GM12878 (cell line): ENCODE measurements around the gene ZMIZ1. TPM values are rescaled to one million over a fixed set of nuclear protein-coding genes. Genes with fewer than 3 reads are reported as not detected.

Source experiments
- ATAC-seq: fragments of 200-7000 bp; cut with Tn5 transposase; 3 replicates; pipeline ENCODE4 v1.9.1; 2020; ENCODE audit warnings: mild to moderate bottlenecking, moderate library complexity
- BruUV-seq: library from RNA; stranded (reverse); fragments of 400-500 nt; replicated peaks from 2 replicates; lab custom pipeline; 2021; lab: Mats Ljungman, UMichigan
- CTCF ChIA-PET: fragments of 300-600 bp; sonication (Branson Sonifier 250); formaldehyde crosslinking; extraction: SDS; loops from one replicate; lab custom pipeline; 2021; ENCODE audit warnings: inconsistent platforms; lab: Yijun Ruan, JAX
- POLR2A ChIA-PET: fragments of 350-600 bp; formaldehyde crosslinking; extraction: SDS; loops from one replicate; lab custom pipeline; 2021; ENCODE audit warnings: inconsistent platforms; lab: Charles Lee
- RAD21 ChIA-PET: fragments of 300-600 bp; sonication (Branson Sonifier 250); formaldehyde crosslinking; loops from one replicate; lab custom pipeline; 2023; ENCODE audit warnings: antibody characterized with exemption; ENCODE audit not compliant: unreplicated experiment; lab: Charles Lee
- SMC1A ChIA-PET: fragments of 300-600 bp; sonication (Branson Sonifier 250); formaldehyde crosslinking; loops from one replicate; lab custom pipeline; 2023; ENCODE audit not compliant: unreplicated experiment, uncharacterized antibody; lab: Charles Lee
- DNase-seq: peaks from one replicate; pipeline ENCODE4 v3.0.0-alpha.2; 2011; ENCODE audit warnings: low read depth, low spot score
- FAIRE-seq: peaks from 3 replicates; lab custom pipeline; 2011; peaks lifted over from hg19 to GRCh38; lab: Jason Lieb, UNC
- H2AFZ ChIP-seq: 2 replicates; pipeline ENCODE4 v1.6.0; 2011; ENCODE audit warnings: low read depth, low read length, control low read depth; ENCODE audit not compliant: control insufficient read depth
- H3K27ac ChIP-seq: 2 replicates; pipeline ENCODE4 v1.5.1; 2011; ENCODE audit warnings: control low read depth; ENCODE audit not compliant: control insufficient read depth, insufficient read depth
- H3K27me3 ChIP-seq, 2 experiments: replicated peaks in 1 of 2; 2 replicates each; pipeline versions ENCODE4 v1.6.0 to v1.6.1; 2011; ENCODE audit warnings: low read length in 1 of 2; ENCODE audit not compliant: control insufficient read depth in 2 of 2, insufficient read depth in 2 of 2
- H3K36me3 ChIP-seq, 2 experiments: 2 replicates each; pipeline ENCODE4 v1.5.1; 2011; ENCODE audit warnings: low read length in 1 of 2; ENCODE audit not compliant: control insufficient read depth in 2 of 2, insufficient read depth in 2 of 2
- H3K4me1 ChIP-seq: 2 replicates; pipeline ENCODE4 v1.6.1; 2011; ENCODE audit warnings: mild to moderate bottlenecking, low read length, moderate library complexity, mixed read lengths; ENCODE audit not compliant: control insufficient read depth, insufficient read depth
- H3K4me2 ChIP-seq: 2 replicates; pipeline ENCODE4 v1.6.0; 2011; ENCODE audit warnings: control low read depth; ENCODE audit not compliant: control insufficient read depth, insufficient read depth
- H3K4me3 ChIP-seq: fragments of 200-600 bp; sonication (generic); 2 replicates; pipeline ENCODE4 v1.5.1; 2016
- H3K79me2 ChIP-seq: 2 replicates; pipeline ENCODE4 v1.6.0; 2011; ENCODE audit warnings: low read length; ENCODE audit not compliant: control insufficient read depth, insufficient read depth
- H3K9ac ChIP-seq: 2 replicates; pipeline ENCODE4 v1.8.0; 2011; ENCODE audit warnings: low read length, control low read depth, mixed read lengths; ENCODE audit not compliant: control insufficient read depth, insufficient read depth
- H3K9me3 ChIP-seq: replicated peaks from 3 replicates; pipeline ENCODE4 v1.5.1; 2011; ENCODE audit warnings: mild to moderate bottlenecking, low read length; ENCODE audit not compliant: control insufficient read depth, insufficient read depth
- H4K20me1 ChIP-seq: 2 replicates; pipeline ENCODE4 v1.6.0; 2011; ENCODE audit not compliant: control insufficient read depth, insufficient read depth
- NR2C2 ChIP-seq: IDR thresholded peaks from 2 replicates; pipeline ENCODE4 v1.6.1; 2011; ENCODE audit warnings: borderline replicate concordance, low read depth; ENCODE audit not compliant: control insufficient read depth, insufficient read length
- POLR2A ChIP-seq: IDR thresholded peaks from 2 replicates; pipeline ENCODE4 v1.6.1; 2011; ENCODE audit warnings: low read depth, mild to moderate bottlenecking, low read length
- POLR2AphosphoS5 ChIP-seq: IDR thresholded peaks from 2 replicates; pipeline ENCODE4 v1.6.1; 2011; ENCODE audit warnings: mild to moderate bottlenecking, low read length, inconsistent platforms
- SMC3 ChIP-seq: IDR thresholded peaks from 2 replicates; pipeline ENCODE4 v1.6.1; 2011; ENCODE audit warnings: low read length, improper control_type of control experiment, borderline replicate concordance
- ZSCAN29 ChIP-seq: fragments of 450-650 bp; IDR thresholded peaks from 2 replicates; pipeline ENCODE4 v1.6.1; 2017; ENCODE audit warnings: mild to moderate bottlenecking, moderate library complexity
- WGBS: methylation state at CpG from one replicate; pipeline ENCODE4 v1.1.6; 2016; ENCODE audit warnings: low lambda C conversion rate; ENCODE audit not compliant: insufficient replicate concordance, insufficient coverage; ENCODE audit errors: missing lambda C conversion rate; 5-methylcytosine and 5-hydroxymethylcytosine counted together
- in situ Hi-C: fragments of 300-500 bp; cut with MboI; formaldehyde crosslinking; loops from 9 replicates; pipeline ENCODE4 v1.14.3; 2018; ENCODE audit warnings: mixed read lengths
- intact Hi-C: fragments of 100-400 bp; cut with micrococcal nuclease; formaldehyde crosslinking; loops from one replicate; pipeline ENCODE4 v1.14.2; 2022; ENCODE audit not compliant: unreplicated experiment
- polyA plus RNA-seq, 11 experiments: library from polyadenylated mRNA; depleted of rRNA in 4 of 11; unstranded in 6 of 11; stranded (reverse) in 5 of 11; fragments of >200 nt; fragmentation: Nextera tagmentation in 4 of 11; fragmentation: Illumina TruSeq in 1 of 11; extraction: Ambion mirVana in 4 of 11; extraction: Trizol in 1 of 11; gene quantifications; 1 replicate in 1 of 11; 2 replicates in 10 of 11; pipeline versions ENCODE4 v1.2.1 to v1.2.3, GENCODE V29; 2011 to 2016; ENCODE audit warnings: inconsistent platforms in 2 of 11, missing spikeins in 2 of 11, low read depth in 1 of 11
- total RNA-seq, 4 experiments: library from RNA; depleted of rRNA in 3 of 4; stranded (reverse); fragments of >200 nt in 3 of 4; fragmentation: Illumina TruSeq in 1 of 4; extraction: Trizol in 1 of 4; gene quantifications; 2 replicates each; pipeline versions ENCODE4 v1.2.1 to v1.2.3, GENCODE V29; 2013 to 2021
- TF ChIP-seq, protein P1 (sequence below): fragments of 450-650 bp; IDR thresholded peaks from 2 replicates; pipeline ENCODE4 v1.6.1; 2016; ENCODE audit warnings: mild to moderate bottlenecking

ZMIZ1 gene
- total and polyA plus RNA-seq, 10 of the 15 experiments (the other 5 are each of a cell fraction or from before 2014, with no cell fraction given) = 3.1 to 82.3 (median 14.9) TPM

DNA sequence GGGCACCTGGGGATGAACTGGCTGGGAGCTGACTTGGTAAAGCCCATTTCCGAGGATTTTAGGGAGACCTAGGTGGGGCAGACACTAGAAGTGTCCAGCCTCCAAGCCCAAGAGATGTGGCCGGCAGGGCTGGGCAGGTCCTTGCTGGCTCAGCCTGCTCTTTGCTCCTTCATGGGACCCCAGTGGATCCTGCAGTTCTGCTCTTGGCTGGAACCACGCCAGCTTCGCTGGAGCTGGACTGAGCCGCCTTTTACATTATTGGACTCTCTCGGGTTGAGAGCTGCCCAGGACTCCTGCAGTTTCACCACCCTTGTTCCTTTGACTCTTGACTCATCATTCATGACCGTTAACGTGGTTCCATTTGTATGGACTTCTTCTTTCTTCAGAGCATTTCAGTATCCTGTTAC, 284.2 kb downstream of the ZMIZ1 start:
- SMC1A ChIA-PET = no interaction called here
- no peaks in the 10 kb centered on the region; the same call in 1 of the 2 replicates for H4K20me1 ChIP-seq
- no peak overlapping the region for H3K27ac ChIP-seq
- FAIRE-seq (no peak), DNase-seq (no peak), ATAC-seq (no peak)
- no peak overlapping the region for H2AFZ ChIP-seq
- H3K36me3 ChIP-seq = peaks cover 42 to 46% of the 10 kb centered on the region in 2 experiments
- BruUV-seq = no TSS peak
- H3K4me1 ChIP-seq = peaks cover 19% of the 10 kb centered on the region
- H3K9me3 ChIP-seq = no peaks in the 10 kb centered on the region; the same call in 2 of the 3 replicates
- no peaks in the 10 kb centered on the region for H3K27me3 ChIP-seq
- in situ Hi-C loops = no loop called here
- peak overlapping the region; percentile 9; the same call in 1 of the 2 replicates for H3K4me3 ChIP-seq
- POLR2A ChIA-PET = no interaction called here
- H3K9ac ChIP-seq = no peak overlapping the region
- 84% methylated on average over 8 of the region's 8 CpGs for WGBS
- intact Hi-C loops = no loop called here
- TF ChIP-seq POLR2AphosphoS5 = 0 out of 2 replicates have a peak, but pooled peaks have one; percentile 6
- TF ChIP-seq SMC3 = no peak
- RAD21 ChIA-PET = no interaction called here
- H3K79me2 ChIP-seq = peaks cover 40% of the 10 kb centered on the region
- peak overlapping the region; percentile 19; the same call in 1 of the 2 replicates for H3K4me2 ChIP-seq
- CTCF ChIA-PET = interaction anchor here (2.8 kb wide), 1 partner anchor 21 kb away, joined by 22 read pairs; no protein-coding TSS in a partner anchor

DNA sequence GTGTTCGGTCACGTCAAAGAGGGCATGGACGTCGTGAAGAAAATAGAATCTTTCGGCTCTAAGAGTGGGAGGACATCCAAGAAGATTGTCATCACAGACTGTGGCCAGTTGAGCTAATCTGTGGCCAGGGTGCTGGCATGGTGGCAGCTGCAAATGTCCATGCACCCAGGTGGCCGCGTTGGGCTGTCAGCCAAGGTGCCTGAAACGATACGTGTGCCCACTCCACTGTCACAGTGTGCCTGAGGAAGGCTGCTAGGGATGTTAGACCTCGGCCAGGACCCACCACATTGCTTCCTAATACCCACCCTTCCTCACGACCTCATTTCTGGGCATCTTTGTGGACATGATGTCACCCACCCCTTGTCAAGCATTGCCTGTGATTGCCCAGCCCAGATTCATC, 285.0 kb downstream of the ZMIZ1 start:
- ChIA-PET POLR2A (interaction anchor here (1.0 kb wide), 1 partner anchor 67 kb away, joined by 4 read pairs; no protein-coding TSS in a partner anchor), SMC1A (interaction anchor here (0.6 to 1.4 kb wide), 4 partner anchors 10 to 63 kb away, joined by 3 to 4 read pairs (median 3); no protein-coding TSS in a partner anchor), RAD21 (no interaction called here), CTCF (interaction anchor here (1.1 to 2.8 kb wide), 3 partner anchors 20 to 134 kb away, joined by 3 to 22 read pairs (median 3); no protein-coding TSS in a partner anchor)
- no peak for FAIRE-seq
- Histone ChIP-seq H3K4me3 (no peak overlapping the region), H3K79me2 (peaks cover 32% of the 10 kb centered on the region), H3K4me2 (no peak overlapping the region; the same call in 1 of the 2 replicates), H4K20me1 (no peaks in the 10 kb centered on the region; the same call in 1 of the 2 replicates), H3K9me3 (no peaks in the 10 kb centered on the region; the same call in 2 of the 3 replicates), H3K27ac (no peak overlapping the region), H3K27me3 (no peaks in the 10 kb centered on the region), H3K4me1 (peaks cover 18% of the 10 kb centered on the region), H2AFZ (no peak overlapping the region), H3K9ac (no peak overlapping the region), H3K36me3 (peaks cover 42 to 46% of the 10 kb centered on the region in 2 experiments)
- WGBS = 87% methylated on average over 11 of the region's 11 CpGs
- intact Hi-C loops = no loop called here
- ATAC-seq = peak; percentile 15
- TF ChIP-seq ZSCAN29 (no peak), POLR2A (peak; percentile 66), POLR2AphosphoS5 (peak; percentile 28; the same call in 1 of the 2 replicates), NR2C2 (no peak)
- TF ChIP-seq, protein P1, sequence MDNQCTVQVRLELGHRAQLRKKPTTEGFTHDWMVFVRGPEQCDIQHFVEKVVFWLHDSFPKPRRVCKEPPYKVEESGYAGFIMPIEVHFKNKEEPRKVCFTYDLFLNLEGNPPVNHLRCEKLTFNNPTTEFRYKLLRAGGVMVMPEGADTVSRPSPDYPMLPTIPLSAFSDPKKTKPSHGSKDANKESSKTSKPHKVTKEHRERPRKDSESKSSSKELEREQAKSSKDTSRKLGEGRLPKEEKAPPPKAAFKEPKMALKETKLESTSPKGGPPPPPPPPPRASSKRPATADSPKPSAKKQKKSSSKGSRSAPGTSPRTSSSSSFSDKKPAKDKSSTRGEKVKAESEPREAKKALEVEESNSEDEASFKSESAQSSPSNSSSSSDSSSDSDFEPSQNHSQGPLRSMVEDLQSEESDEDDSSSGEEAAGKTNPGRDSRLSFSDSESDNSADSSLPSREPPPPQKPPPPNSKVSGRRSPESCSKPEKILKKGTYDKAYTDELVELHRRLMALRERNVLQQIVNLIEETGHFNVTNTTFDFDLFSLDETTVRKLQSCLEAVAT = peak; percentile 36; the same call in 1 of the 2 replicates
- in situ Hi-C loops = no loop called here
- BruUV-seq = TSS peak; percentile 8
- DNase-seq = no peak
